ENCODE measurements around the gene EFNA4.
A peak's percentile ranks its signal among the peaks of the same experiment; 100 is the strongest.

Gene EFNA4

GRCh38 chr1:155075535-155075934 is 12.0 kb downstream of the EFNA4 start:
- no peak for DNase-seq

GRCh38 chr1:155076371-155076770 is 12.8 kb downstream of the EFNA4 start:
- DNase-seq = no peak

GRCh38 chr1:155077346-155077745 is 13.8 kb downstream of the EFNA4 start:
- no peak for DNase-seq

- no peak for DNase-seq
These were observed 14.4 kb downstream of the EFNA4 start for GRCh38 chr1:155077758-155078445.

- no peak for DNase-seq
These were observed 15.1 kb downstream of the EFNA4 start, which contains the start of gene EFNA3 for GRCh38 chr1:155078469-155079209. Gene EFNA3, plus strand, starts transcription at chr1:155078837. Its CDS starts 105 bp downstream, at chr1:155078942.

GRCh38 chr1:155079210-155079486 is 15.6 kb downstream of the EFNA4 start:
- no peak for DNase-seq

- no peak for DNase-seq
These were observed 16.2 kb downstream of the EFNA4 start for GRCh38 chr1:155079487-155080311.

- DNase-seq = no peak
These were observed 17.0 kb downstream of the EFNA4 start for GRCh38 chr1:155080312-155081228.

GRCh38 chr1:155081472-155082300 is 18.1 kb downstream of the EFNA4 start:
- DNase-seq = no peak

GRCh38 chr1:155082301-155083051 is 18.9 kb downstream of the EFNA4 start:
- no peak for DNase-seq

- DNase-seq = no peak
These were observed 19.6 kb downstream of the EFNA4 start for GRCh38 chr1:155083052-155083541.

- DNase-seq = no peak
These were observed 20.6 kb downstream of the EFNA4 start for GRCh38 chr1:155083865-155084721.

- peak; percentile 84 for DNase-seq
These were observed 21.4 kb downstream of the EFNA4 start for GRCh38 chr1:155084722-155085503.

GRCh38 chr1:155085504-155086127 is 22.1 kb downstream of the EFNA4 start:
- DNase-seq = peak; percentile 66

GRCh38 chr1:155086128-155086741 is 22.7 kb downstream of the EFNA4 start:
- DNase-seq = peak; percentile 70

GRCh38 chr1:155086856-155087535 is 23.5 kb downstream of the EFNA4 start:
- DNase-seq = no peak

Measured in activated CD4-positive, alpha-beta T cell treated with anti-CD3 and anti-CD28 coated beads for 1 hour (primary cell).